SK-N-SH (cell line): ENCODE data around the gene CTBP2. TPM values are rescaled to one million over a fixed set of nuclear protein-coding genes. Genes with fewer than 3 reads are reported as not detected.

Experiments used
- CTCF ChIA-PET: fragments of 300-600, 350-600 bp; formaldehyde crosslinking; extraction: SDS; loops from one replicate; lab custom pipeline; 2021; lab: Yijun Ruan, JAX
- POLR2A ChIA-PET: fragments of 350-600 bp; sonication (Branson Sonifier 250); formaldehyde crosslinking; extraction: SDS; loops from one replicate; lab custom pipeline; 2020; ENCODE audit warnings: antibody characterized with exemption, inconsistent platforms; lab: Yijun Ruan, JAX
- DNase-seq: peaks from one replicate; pipeline ENCODE4 v3.0.0; 2012
- H2AFZ ChIP-seq: fragments of 200-600 bp; sonication (generic); 2 replicates; pipeline ENCODE4 v1.8.1; 2016; ENCODE audit warnings: antibody characterized with exemption, mild to moderate bottlenecking, low read depth
- H3F3A ChIP-seq: fragments of 200-600 bp; sonication (generic); replicated peaks from 2 replicates; pipeline ENCODE3; 2016; ENCODE audit warnings: antibody characterized with exemption, mild to moderate bottlenecking; ENCODE audit not compliant: insufficient read depth
- H3K27ac ChIP-seq, 2 experiments: fragments of 200-500 bp in 1 of 2; fragments of 200-600 bp in 1 of 2; sonication (Bioruptor generic) in 1 of 2; sonication (generic), shearing (Covaris generic) in 1 of 2; 2 replicates each; pipeline versions ENCODE4 v1.5.1 to v1.6.1; 2014 to 2016; ENCODE audit warnings: low read depth in 2 of 2, inconsistent platforms in 1 of 2, low read length in 1 of 2, mild to moderate bottlenecking in 1 of 2, mixed read lengths in 1 of 2
- H3K27me3 ChIP-seq: fragments of 200-600 bp; sonication (generic), shearing (Covaris generic); 2 replicates; pipeline ENCODE4 v1.6.1; 2016; ENCODE audit warnings: mixed run types; ENCODE audit not compliant: insufficient read depth
- H3K36me3 ChIP-seq, 2 experiments: fragments of 200-500 bp in 1 of 2; fragments of 200-600 bp in 1 of 2; sonication (Bioruptor generic) in 1 of 2; sonication (generic) in 1 of 2; replicated peaks in 1 of 2; 2 replicates each; pipeline versions ENCODE3 to v1.5.1; 2014 to 2016; ENCODE audit warnings: low read length in 1 of 2, mild to moderate bottlenecking in 1 of 2; ENCODE audit not compliant: insufficient read depth in 2 of 2, control insufficient read depth in 1 of 2
- H3K4me1 ChIP-seq, 2 experiments: fragments of 200-500 bp in 1 of 2; fragments of 200-600 bp in 1 of 2; sonication (Bioruptor generic) in 1 of 2; sonication (generic), shearing (Covaris generic) in 1 of 2; 2 replicates each; pipeline versions ENCODE4 v1.5.1 to v1.6.1; 2014 to 2016; ENCODE audit warnings: low read depth in 1 of 2, low read length in 1 of 2, mixed run types in 1 of 2; ENCODE audit not compliant: insufficient read depth in 2 of 2, control insufficient read depth in 1 of 2
- H3K4me2 ChIP-seq: fragments of 200-600 bp; sonication (generic), shearing (Covaris generic); 2 replicates; pipeline ENCODE4 v1.6.1; 2017; ENCODE audit warnings: mixed run types
- H3K4me3 ChIP-seq, 2 experiments: fragments of 200-500 bp in 1 of 2; fragments of 200-600 bp in 1 of 2; sonication (Bioruptor generic) in 1 of 2; sonication (generic), shearing (Covaris generic) in 1 of 2; 2 replicates each; pipeline versions ENCODE4 v1.5.1 to v1.8.1; 2014 to 2016; ENCODE audit warnings: low read depth in 2 of 2, inconsistent platforms in 1 of 2, low read length in 1 of 2, mild to moderate bottlenecking in 1 of 2, mixed read lengths in 1 of 2, moderate library complexity in 1 of 2
- H3K79me2 ChIP-seq: fragments of 200-600 bp; sonication (generic); 2 replicates; pipeline ENCODE4 v1.8.1; 2017; ENCODE audit warnings: mild to moderate bottlenecking; ENCODE audit not compliant: insufficient read depth
- H3K9ac ChIP-seq: fragments of 200-600 bp; sonication (generic); 2 replicates; pipeline ENCODE4 v1.6.1; 2017; ENCODE audit warnings: mixed run types
- H3K9me2 ChIP-seq: fragments of 200-600 bp; sonication (generic); 2 replicates; pipeline ENCODE4 v1.6.1; 2017; ENCODE audit warnings: mixed run types
- H3K9me3 ChIP-seq: fragments of 200-600 bp; sonication (generic); 2 replicates; pipeline ENCODE4 v1.6.1; 2017; ENCODE audit warnings: mixed run types, mild to moderate bottlenecking, moderate library complexity
- H4K20me1 ChIP-seq: fragments of 200-600 bp; sonication (generic); 2 replicates; pipeline ENCODE4 v1.6.1; 2017; ENCODE audit warnings: mild to moderate bottlenecking, mixed run types; ENCODE audit not compliant: insufficient read depth
- GATA2 ChIP-seq: sonication (generic); formaldehyde crosslinking; IDR thresholded peaks from 2 replicates; pipeline ENCODE4 v1.5.0; 2020; ENCODE audit warnings: mild to moderate bottlenecking, missing genetic modification reagents
- MEF2A ChIP-seq: IDR thresholded peaks from 2 replicates; pipeline ENCODE4 v1.4.0; 2012; ENCODE audit warnings: low read depth, borderline replicate concordance
- NRF1 ChIP-seq: IDR thresholded peaks from 2 replicates; pipeline ENCODE4 v1.6.1; 2012; ENCODE audit warnings: low read depth, mild to moderate bottlenecking, low read length
- RCOR1 ChIP-seq: fragments of 150-350 bp; IDR thresholded peaks from 2 replicates; pipeline ENCODE4 v1.6.1; 2017; ENCODE audit warnings: antibody characterized with exemption, low read length
- RXRA ChIP-seq: IDR thresholded peaks from 2 replicates; pipeline ENCODE4 v1.4.0; 2012; ENCODE audit warnings: low read depth, mild to moderate bottlenecking, borderline replicate concordance
- SMC3 ChIP-seq: IDR thresholded peaks from 2 replicates; pipeline ENCODE4 v1.6.1; 2012; ENCODE audit warnings: low read depth, low read length, improper control_type of control experiment
- TEAD4 ChIP-seq: IDR thresholded peaks from 2 replicates; pipeline ENCODE4 v1.4.0; 2012; ENCODE audit warnings: mild to moderate bottlenecking, borderline replicate concordance; ENCODE audit not compliant: insufficient read depth
- WGBS: methylation state at CpG from one replicate; pipeline ENCODE4 v1.1.6; 2017; ENCODE audit warnings: low lambda C conversion rate; 5-methylcytosine and 5-hydroxymethylcytosine counted together
- polyA plus RNA-seq, 3 experiments: library from polyadenylated mRNA; depleted of rRNA; stranded (reverse); fragments of >200 nt; gene quantifications; 2 replicates each; pipeline ENCODE4 v1.2.3, GENCODE V29; 2012
- TF ChIP-seq, protein P1 (sequence below): IDR thresholded peaks from 2 replicates; pipeline ENCODE4 v1.4.0; 2012; ENCODE audit warnings: low read depth, borderline replicate concordance
- TF ChIP-seq, protein P2 (sequence below): fragments of 150-350 bp; IDR thresholded peaks from 2 replicates; pipeline ENCODE4 v1.6.1; 2016; ENCODE audit warnings: mild to moderate bottlenecking, low read depth, low read length
- TF ChIP-seq, protein P3 (sequence below): fragments of 200-600 bp; sonication (generic); IDR thresholded peaks from 2 replicates; pipeline ENCODE4 v1.6.1; 2017; ENCODE audit warnings: antibody characterized with exemption, mild to moderate bottlenecking, moderate library complexity

The CTBP2 gene
- 51.5 and 69.7 TPM in 2 replicates for polyA plus RNA-seq (2012; rRNA removed)
- 41.0 and 63.0 TPM in 2 replicates for polyA plus RNA-seq (2012; cell fraction: cytosol; rRNA removed)
- polyA plus RNA-seq (2012; cell fraction: nucleus; rRNA removed) = 128 and 129 TPM in 2 replicates

DNA sequence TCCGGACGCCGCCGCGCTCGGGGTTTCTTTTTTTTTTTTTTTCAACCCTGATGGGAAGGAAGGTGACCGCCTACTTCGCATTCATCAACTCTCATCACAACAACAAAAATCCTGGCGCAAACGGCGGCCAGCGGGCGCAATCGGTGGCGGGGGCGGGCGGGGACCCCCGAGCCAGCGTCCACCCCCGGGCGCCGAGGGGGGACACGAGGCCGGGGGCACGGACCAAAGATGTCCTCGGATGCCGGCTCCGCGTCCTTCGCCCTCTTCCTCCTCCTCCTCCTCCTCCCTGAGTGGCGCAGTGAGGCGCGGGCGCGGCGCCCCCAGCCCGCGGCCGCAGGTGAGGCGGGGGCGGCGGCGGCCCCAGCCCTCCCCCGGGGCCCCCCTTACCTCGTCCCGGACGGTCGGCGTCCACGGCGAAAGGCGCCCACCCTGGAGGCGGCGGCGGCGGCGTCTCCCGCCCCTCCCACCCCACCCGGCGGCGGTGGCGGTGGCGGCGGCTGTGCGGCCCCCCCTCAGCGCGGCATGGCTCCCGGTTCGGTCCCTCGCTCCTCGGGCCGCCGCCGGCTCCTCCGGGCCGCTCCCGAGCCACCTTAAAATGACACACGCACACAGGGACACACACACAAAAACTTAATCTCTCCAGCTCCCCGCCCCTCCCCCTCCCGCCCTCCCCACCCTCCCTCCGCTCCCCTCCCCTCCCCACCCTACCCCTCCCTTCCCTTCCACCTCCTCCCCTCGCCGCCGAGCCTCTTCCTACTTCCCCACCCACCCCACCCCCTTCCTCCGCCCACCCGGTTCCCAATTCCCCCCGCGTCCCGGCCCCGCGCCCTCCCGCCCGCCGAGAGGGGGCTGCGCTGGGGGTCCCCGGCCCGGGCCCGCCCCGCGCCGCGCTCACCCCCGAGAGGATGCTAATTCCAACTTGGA lies at the start of gene CTBP2:
CTBP2 (minus strand) TSS at position 632 of the 924 bp plus-strand sequence.
- Histone ChIP-seq H3K27me3 (no peaks in the 10 kb centered on the region), H4K20me1 (peaks cover 27% of the 10 kb centered on the region), H3K27ac (peak within 1 kb of the TSS; percentile 93 to 98), H3K36me3 (peaks cover 3 to 5% of the 10 kb centered on the region in 2 experiments), H3K9me3 (no peaks in the 10 kb centered on the region), H3K79me2 (peaks cover 44% of the 10 kb centered on the region), H3K4me1 (peaks cover 27 to 28% of the 10 kb centered on the region in 2 experiments), H3K9me2 (no peaks in the 10 kb centered on the region), H3K9ac (peak within 1 kb of the TSS; percentile 91), H3F3A (peaks cover 15% of the 10 kb centered on the region), H3K4me3 (peak within 1 kb of the TSS; percentile 79 to 81), H2AFZ (peak within 1 kb of the TSS; percentile 86), H3K4me2 (peak within 1 kb of the TSS; percentile 94)
- 3% methylated on average over 58 of the region's 103 CpGs for WGBS
- DNase-seq = peak; percentile 89
- POLR2A ChIA-PET = interaction anchor here (0.7 to 1.2 kb wide), 3 partner anchors 160 to 559 kb away, joined by 3 to 6 read pairs (median 5); partner anchors contain the start of gene EDRF1
- TF ChIP-seq TEAD4 (no peak), MEF2A (no peak), GATA2 (CRISPR knock-in tag) (no peak), RCOR1 (no peak), NRF1 (no peak), RXRA (no peak), SMC3 (no peak)
- TF ChIP-seq, protein P1, sequence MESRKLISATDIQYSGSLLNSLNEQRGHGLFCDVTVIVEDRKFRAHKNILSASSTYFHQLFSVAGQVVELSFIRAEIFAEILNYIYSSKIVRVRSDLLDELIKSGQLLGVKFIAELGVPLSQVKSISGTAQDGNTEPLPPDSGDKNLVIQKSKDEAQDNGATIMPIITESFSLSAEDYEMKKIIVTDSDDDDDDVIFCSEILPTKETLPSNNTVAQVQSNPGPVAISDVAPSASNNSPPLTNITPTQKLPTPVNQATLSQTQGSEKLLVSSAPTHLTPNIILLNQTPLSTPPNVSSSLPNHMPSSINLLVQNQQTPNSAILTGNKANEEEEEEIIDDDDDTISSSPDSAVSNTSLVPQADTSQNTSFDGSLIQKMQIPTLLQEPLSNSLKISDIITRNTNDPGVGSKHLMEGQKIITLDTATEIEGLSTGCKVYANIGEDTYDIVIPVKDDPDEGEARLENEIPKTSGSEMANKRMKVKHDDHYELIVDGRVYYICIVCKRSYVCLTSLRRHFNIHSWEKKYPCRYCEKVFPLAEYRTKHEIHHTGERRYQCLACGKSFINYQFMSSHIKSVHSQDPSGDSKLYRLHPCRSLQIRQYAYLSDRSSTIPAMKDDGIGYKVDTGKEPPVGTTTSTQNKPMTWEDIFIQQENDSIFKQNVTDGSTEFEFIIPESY = no peak
- TF ChIP-seq, protein P2, sequence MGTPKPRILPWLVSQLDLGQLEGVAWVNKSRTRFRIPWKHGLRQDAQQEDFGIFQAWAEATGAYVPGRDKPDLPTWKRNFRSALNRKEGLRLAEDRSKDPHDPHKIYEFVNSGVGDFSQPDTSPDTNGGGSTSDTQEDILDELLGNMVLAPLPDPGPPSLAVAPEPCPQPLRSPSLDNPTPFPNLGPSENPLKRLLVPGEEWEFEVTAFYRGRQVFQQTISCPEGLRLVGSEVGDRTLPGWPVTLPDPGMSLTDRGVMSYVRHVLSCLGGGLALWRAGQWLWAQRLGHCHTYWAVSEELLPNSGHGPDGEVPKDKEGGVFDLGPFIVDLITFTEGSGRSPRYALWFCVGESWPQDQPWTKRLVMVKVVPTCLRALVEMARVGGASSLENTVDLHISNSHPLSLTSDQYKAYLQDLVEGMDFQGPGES = no peak
- TF ChIP-seq, protein P3, sequence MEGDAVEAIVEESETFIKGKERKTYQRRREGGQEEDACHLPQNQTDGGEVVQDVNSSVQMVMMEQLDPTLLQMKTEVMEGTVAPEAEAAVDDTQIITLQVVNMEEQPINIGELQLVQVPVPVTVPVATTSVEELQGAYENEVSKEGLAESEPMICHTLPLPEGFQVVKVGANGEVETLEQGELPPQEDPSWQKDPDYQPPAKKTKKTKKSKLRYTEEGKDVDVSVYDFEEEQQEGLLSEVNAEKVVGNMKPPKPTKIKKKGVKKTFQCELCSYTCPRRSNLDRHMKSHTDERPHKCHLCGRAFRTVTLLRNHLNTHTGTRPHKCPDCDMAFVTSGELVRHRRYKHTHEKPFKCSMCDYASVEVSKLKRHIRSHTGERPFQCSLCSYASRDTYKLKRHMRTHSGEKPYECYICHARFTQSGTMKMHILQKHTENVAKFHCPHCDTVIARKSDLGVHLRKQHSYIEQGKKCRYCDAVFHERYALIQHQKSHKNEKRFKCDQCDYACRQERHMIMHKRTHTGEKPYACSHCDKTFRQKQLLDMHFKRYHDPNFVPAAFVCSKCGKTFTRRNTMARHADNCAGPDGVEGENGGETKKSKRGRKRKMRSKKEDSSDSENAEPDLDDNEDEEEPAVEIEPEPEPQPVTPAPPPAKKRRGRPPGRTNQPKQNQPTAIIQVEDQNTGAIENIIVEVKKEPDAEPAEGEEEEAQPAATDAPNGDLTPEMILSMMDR = no peak
- CTCF ChIA-PET = no interaction called here
